Tibial nerve (tissue), 3 donors: ENCODE measurements around the gene STYXL2.

ENCODE experiments used
- POLR2A ChIP-seq, 2 donors: fragments of 450-650 bp; IDR thresholded peaks; one replicate each; pipeline ENCODE4 v1.6.1; 2017; ENCODE audit warnings: antibody characterized with exemption in 2 of 2, mild to moderate bottlenecking in 2 of 2, moderate library complexity in 2 of 2
- TF ChIP-seq, protein P1 (sequence below), 5 experiments: fragments of 200-600 bp in 3 of 5; fragments of 450-650 bp in 2 of 5; sonication (generic) in 3 of 5; IDR thresholded peaks; one replicate each; pipeline ENCODE4 v1.5.1; 2016 to 2019; ENCODE audit warnings: antibody characterized with exemption in 5 of 5, mild to moderate bottlenecking in 3 of 5, moderate library complexity in 2 of 5

DNA sequence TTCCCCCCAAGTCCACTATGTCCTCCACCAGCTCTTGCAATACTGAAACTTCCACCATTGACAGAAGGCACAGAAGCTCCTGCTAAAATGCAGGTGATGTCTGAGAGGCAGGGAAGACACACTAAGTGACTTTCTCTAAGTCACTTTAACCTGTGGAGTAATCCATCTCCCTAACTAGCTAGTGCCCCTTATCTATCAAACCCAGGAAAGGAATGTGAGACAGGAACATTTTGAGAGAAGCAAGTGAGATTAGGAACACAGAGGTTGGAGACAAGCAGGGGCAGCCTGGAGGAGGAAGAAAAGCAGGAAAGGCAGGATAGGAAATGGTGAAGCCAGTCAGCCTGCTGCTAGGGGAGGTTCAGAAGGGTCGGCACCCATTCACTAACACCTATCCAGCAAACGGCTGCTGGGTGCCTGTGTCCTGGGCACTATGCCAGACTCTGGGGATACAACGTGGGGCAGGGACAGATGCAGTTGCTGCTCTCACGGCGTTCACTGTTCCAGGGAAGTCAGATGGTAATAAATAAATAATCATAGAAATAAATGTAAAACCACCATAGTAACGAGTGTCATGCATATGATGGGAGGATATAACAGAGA, 10.7 kb upstream of the STYXL2 start:
- TF ChIP-seq, protein P1, sequence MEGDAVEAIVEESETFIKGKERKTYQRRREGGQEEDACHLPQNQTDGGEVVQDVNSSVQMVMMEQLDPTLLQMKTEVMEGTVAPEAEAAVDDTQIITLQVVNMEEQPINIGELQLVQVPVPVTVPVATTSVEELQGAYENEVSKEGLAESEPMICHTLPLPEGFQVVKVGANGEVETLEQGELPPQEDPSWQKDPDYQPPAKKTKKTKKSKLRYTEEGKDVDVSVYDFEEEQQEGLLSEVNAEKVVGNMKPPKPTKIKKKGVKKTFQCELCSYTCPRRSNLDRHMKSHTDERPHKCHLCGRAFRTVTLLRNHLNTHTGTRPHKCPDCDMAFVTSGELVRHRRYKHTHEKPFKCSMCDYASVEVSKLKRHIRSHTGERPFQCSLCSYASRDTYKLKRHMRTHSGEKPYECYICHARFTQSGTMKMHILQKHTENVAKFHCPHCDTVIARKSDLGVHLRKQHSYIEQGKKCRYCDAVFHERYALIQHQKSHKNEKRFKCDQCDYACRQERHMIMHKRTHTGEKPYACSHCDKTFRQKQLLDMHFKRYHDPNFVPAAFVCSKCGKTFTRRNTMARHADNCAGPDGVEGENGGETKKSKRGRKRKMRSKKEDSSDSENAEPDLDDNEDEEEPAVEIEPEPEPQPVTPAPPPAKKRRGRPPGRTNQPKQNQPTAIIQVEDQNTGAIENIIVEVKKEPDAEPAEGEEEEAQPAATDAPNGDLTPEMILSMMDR (IDR thresholded peaks at IDR 0.05), result no peak
- no peak for TF ChIP-seq POLR2A (IDR thresholded peaks at IDR 0.05)
